NT2/D1 (cell line): ENCODE measurements around the gene C15orf39.

Experiments
- DNase-seq: peaks from one replicate; pipeline ENCODE4 v3.0.0-alpha.2; 2011; ENCODE audit warnings: low read depth, low spot score
- H3K27me3 ChIP-seq: 2 replicates; pipeline ENCODE4 v1.6.0; 2011; ENCODE audit warnings: mild to moderate bottlenecking; ENCODE audit not compliant: insufficient read length, insufficient read depth
- H3K36me3 ChIP-seq: 2 replicates; pipeline ENCODE4 v1.6.1; 2011; ENCODE audit warnings: mild to moderate bottlenecking, low read length, mixed read lengths; ENCODE audit not compliant: insufficient read depth, insufficient read length
- H3K4me1 ChIP-seq: 2 replicates; pipeline ENCODE4 v1.5.1; 2011; ENCODE audit not compliant: insufficient read depth, insufficient read length
- H3K4me3 ChIP-seq: 2 replicates; pipeline ENCODE4 v1.5.1; 2011; ENCODE audit warnings: low read depth; ENCODE audit not compliant: insufficient read length
- H3K9ac ChIP-seq: 2 replicates; pipeline ENCODE4 v1.6.0; 2011; ENCODE audit warnings: low read depth; ENCODE audit not compliant: insufficient read length
- H3K9me3 ChIP-seq: 2 replicates; pipeline ENCODE4 v1.5.1; 2011; ENCODE audit warnings: mild to moderate bottlenecking, low read length; ENCODE audit not compliant: insufficient read depth
- SUZ12 ChIP-seq: IDR thresholded peaks from 2 replicates; pipeline ENCODE4 v1.6.1; 2011; ENCODE audit not compliant: insufficient read length, insufficient read depth; ENCODE audit errors: extremely low read depth
- YY1 ChIP-seq: IDR thresholded peaks from 2 replicates; pipeline ENCODE4 v1.6.1; 2011; ENCODE audit not compliant: insufficient read length, insufficient read depth
- ZNF274 ChIP-seq: IDR thresholded peaks from 2 replicates; pipeline ENCODE4 v1.6.1; 2011; ENCODE audit warnings: mild to moderate bottlenecking, low read depth, low read length

The C15orf39 gene

DNA sequence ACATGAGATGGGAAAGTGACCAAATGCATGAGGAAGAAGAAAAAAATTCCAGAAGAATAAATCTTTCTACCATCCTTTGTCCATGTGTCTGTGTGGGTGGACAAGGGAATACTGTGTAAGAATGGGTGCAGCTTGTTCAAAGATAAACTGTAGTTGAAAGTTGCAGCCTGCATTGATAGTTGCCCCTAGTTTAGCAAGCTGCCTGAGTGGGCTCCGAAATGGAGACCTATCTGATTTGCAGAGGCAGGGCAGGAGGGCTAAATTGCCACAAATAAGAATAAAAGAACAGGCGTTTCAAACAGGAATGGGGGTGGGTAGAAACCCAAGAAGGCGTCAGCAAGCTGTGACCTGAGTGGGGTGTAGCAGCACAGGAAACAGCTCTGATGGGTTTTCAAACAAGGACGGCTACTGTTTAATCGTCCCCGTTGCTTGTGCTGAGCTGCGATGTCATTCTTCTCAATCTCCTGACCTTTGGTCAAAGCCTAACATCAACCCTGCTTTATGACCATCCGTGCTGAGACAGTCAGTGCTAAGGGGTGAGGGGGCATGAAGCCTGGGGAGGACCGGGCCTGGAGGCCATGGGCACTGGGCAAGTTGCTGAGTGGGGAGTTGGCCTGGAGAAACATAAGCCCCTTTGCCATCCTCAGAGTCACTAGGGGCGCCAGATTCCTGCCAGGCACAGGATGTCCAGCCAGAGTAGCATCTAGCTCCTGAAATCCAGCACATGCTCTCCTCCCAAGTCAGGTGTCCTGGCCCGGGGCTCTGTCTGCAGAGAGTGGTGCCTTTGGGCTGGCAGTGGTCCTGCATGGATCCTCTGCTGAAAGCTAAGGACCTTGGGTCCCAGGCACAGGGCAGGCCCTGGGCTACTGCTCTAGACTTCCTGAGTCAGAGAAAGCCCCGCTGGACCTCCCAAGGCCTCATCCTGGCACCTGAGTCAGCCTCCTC is 19.2 kb upstream of the C15orf39 start:
- no peaks in the 10 kb centered on the region for H3K36me3 ChIP-seq
- no peak for DNase-seq
- no peak overlapping the region for H3K9ac ChIP-seq

DNA sequence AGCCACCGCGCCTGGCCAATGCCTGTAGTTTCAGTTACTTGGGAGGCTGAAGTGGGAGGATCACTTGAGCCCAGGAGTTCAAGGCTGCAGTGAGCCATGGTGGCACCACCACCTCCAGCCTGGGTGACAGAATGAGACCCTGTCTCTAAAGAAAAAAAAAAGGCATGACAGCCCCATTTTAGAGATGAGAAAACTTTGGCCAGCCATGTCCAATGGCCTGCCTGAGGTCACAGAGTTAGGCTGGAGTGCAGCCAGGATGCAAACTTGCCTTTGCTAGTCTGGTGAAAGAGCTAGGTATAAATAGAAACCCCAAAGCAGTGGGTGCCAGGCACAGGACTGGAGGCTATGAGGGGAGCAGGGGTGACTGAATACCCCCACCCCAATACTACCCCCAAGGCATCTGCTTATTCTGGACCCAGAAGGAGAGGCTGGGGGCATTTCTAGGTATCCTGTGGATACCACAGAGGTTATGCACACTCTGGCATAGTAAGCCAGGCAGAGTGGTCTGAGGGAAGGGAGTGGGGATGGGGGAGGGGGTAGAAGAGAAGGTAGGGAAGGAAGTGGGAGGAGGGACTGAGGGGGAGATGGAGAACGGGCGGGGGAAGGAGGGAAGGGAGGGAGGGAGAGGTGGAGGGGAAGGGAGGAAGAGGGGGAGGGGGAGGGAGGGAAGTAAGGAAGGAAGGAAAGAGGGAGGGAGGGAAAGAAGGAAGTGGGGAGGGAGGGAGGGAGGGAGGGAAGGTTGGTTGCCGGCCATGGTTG is 16.2 kb upstream of the C15orf39 start:
- no peak for DNase-seq
- Histone ChIP-seq H3K27me3 (peaks cover 24% of the 10 kb centered on the region), H3K36me3 (no peaks in the 10 kb centered on the region), H3K9me3 (peaks cover 7% of the 10 kb centered on the region; the same call in 1 of the 2 replicates), H3K4me3 (no peak overlapping the region), H3K4me1 (peaks cover 3% of the 10 kb centered on the region), H3K9ac (no peak overlapping the region)
- TF ChIP-seq ZNF274 (no peak), SUZ12 (no peak), YY1 (no peak)

More for the DNA sequence above, 19.2 kb upstream of the C15orf39 start:
- peaks cover 26% of the 10 kb centered on the region for H3K27me3 ChIP-seq
- TF ChIP-seq YY1 (no peak), SUZ12 (no peak), ZNF274 (no peak)
- no peaks in the 10 kb centered on the region for H3K9me3 ChIP-seq
- peaks cover 14% of the 10 kb centered on the region for H3K4me1 ChIP-seq
- H3K4me3 ChIP-seq = no peak overlapping the region

DNA sequence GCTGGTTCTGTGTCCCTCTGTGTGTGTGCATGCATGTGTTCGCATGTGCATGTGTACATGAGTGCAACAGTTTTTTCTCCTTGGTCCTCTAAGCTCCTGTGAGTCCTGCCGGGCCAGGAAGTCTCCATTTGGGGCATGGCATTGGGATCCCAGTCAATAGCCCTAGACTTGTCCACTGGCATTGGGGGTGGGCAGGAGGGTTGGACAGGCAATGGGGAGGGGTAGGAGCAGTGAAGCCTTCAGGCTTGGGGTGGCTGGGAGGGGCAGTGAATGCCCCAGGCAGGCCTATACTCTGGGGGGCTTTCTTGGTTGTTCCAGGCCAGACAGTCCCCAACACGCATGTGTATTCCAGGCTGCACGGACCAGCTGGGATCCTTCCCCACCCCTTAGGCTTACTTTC is 15.6 kb upstream of the C15orf39 start:
- Histone ChIP-seq H3K4me3 (no peak overlapping the region), H3K36me3 (no peaks in the 10 kb centered on the region), H3K4me1 (peaks cover 2% of the 10 kb centered on the region), H3K9me3 (peaks cover 13% of the 10 kb centered on the region; the same call in 1 of the 2 replicates), H3K9ac (no peak overlapping the region), H3K27me3 (peaks cover 28% of the 10 kb centered on the region)
- TF ChIP-seq ZNF274 (no peak), YY1 (no peak), SUZ12 (no peak)
- DNase-seq = no peak

DNA sequence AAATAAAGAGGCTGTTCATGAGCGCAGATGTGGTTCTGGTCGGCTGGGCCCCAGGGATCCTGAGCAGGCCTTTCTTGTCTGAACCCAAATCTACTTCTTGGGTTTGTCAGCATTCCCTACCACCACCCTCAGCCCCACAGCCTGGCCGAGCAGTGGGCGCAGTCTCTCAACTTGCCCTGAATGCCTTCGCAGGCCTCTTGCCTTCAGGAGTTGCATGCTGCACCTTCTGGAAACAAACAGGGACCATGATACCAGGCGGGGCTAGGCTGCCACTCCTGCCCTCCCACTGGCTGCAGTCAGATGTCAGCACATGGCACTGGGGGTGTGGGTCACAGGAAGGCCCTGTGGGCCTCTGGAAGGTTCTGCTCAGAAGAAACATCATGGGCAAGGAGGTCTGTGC is 13.2 kb upstream of the C15orf39 start:
- H3K36me3 ChIP-seq = no peaks in the 10 kb centered on the region
- peaks cover 17% of the 10 kb centered on the region for H3K4me1 ChIP-seq
- TF ChIP-seq YY1 (no peak), ZNF274 (no peak), SUZ12 (no peak)

DNA sequence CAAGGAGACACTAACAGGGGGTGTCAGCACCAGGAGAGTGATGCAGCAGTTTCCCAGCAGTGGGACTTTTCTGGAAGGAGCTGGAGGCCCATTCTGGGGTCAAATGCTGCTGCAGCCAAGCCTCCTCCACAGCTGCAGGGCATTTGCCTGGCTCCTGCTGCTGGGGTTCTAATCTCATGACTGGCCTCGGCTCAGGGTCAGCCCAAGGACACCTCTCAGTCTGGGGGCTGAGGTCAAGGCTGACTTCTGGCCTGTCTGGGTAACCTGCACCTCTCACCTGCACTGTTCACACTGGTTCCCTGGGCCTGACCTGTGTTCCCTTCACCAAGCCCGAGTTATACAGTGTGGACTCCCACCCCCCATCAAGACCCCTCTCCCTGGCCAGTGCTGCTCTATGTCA is 10.4 kb upstream of the C15orf39 start:
- no peak overlapping the region for H3K9ac ChIP-seq
- no peaks in the 10 kb centered on the region for H3K36me3 ChIP-seq
- peaks cover 29% of the 10 kb centered on the region for H3K4me1 ChIP-seq
- no peak for DNase-seq
- peaks cover 50% of the 10 kb centered on the region for H3K27me3 ChIP-seq
- H3K4me3 ChIP-seq = no peak overlapping the region
- TF ChIP-seq SUZ12 (no peak), ZNF274 (no peak), YY1 (no peak)
- H3K9me3 ChIP-seq = peaks cover 22% of the 10 kb centered on the region; the same call in 1 of the 2 replicates

More for the DNA sequence above, 13.2 kb upstream of the C15orf39 start:
- DNase-seq = no peak
- peaks cover 22% of the 10 kb centered on the region; the same call in 1 of the 2 replicates for H3K9me3 ChIP-seq
- no peak overlapping the region for H3K4me3 ChIP-seq
- H3K9ac ChIP-seq = no peak overlapping the region
- peaks cover 37% of the 10 kb centered on the region for H3K27me3 ChIP-seq

DNA sequence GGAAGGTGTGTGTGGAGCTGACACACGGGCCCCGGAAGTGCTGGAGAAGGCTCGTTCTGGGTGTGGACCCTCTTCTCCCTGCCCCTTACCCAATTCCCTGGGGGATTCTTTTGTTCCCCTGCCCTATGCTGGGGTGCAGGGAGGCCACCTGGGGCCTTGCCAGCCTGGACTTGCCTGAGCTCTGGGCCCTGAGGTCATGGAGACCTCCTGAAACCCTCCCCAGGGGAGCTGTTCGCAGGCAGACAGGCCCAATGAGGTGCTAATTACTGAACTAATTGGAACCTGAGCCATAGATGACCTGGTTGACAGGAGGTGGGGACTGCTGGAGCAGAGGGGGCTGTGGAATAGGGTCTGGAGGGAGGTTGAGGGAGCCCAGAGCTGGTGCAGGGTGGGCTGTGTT is 9.4 kb upstream of the C15orf39 start:
- DNase-seq = no peak
- Histone ChIP-seq H3K9me3 (peaks cover 22% of the 10 kb centered on the region; the same call in 1 of the 2 replicates), H3K4me3 (no peak overlapping the region), H3K4me1 (peaks cover 38% of the 10 kb centered on the region), H3K9ac (no peak overlapping the region), H3K36me3 (no peaks in the 10 kb centered on the region), H3K27me3 (peaks cover 50% of the 10 kb centered on the region)
- TF ChIP-seq SUZ12 = no peak
- no peak for TF ChIP-seq ZNF274
- TF ChIP-seq YY1 = no peak
